Brain pericyte (primary cell): ENCODE measurements around the gene NTPCR.

ENCODE experiments used
- DNase-seq: peaks from one replicate; pipeline ENCODE4 v3.0.0-alpha.2; 2012; ENCODE audit warnings: low read depth, low spot score

NTPCR gene

DNA sequence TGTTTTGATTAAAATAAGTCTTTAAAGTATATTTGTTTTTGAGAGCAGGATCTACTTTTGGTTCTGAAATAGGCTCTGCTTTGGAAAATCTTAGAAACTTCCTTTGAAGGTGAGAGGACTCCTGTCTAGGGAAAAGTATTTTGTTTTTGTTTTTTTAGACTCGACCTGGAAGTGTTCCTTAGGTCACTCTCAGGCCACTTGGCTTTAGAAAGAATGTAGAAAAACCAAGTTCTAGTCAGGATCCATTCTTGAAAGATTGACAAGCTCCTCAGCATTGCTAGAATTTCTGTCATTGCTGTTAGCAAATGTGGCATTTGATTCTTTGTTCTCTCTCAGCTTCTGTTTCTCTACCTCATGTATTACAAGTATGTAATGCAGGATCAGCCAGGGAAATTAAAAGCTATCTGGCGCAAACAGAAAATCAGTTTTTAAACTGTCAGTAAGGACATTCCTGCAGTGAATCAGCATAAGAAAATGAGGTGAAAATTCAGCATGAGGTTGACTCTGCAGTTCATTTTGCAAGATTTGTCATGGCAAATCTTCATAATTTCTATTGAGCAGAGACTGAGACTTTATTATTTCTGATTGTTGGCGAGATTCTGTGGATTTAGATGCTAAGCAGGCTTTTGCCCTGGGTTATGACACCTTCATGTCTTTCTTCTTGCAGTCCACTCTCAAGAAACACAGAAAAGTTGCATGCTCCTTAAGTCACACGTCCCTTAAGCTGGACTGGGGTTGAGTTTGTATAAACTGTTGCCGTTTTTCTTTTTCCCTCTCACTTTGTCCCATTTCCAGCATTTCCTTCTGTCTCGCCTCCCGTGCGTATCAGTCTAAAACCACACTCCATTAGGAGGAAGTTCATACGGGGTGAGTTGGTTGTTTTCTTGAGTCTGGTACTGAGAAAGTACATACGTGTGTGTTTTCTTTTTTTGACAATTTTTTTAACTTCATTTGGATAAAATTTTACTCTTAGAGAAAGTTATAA lies 12.6 kb downstream of the NTPCR start:
- no peak for DNase-seq

DNA sequence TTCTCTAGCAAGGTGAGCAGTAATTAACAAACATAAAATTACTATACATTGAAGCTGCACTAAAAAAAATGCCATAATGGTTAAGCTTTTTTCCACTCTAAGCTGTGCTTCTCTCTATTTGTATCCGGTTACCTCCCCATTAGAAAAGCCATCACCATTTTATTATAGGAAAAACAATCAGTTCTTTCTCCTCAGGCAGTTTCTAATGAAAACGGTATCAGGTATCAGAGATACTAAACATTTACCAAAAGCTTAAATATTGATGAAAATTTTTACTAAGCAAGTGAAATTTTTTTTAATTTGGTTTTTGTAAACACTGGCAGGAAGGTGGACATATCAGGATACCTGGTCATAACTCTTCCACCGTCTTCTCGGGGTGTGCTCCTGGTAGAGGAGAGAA lies 14.2 kb downstream of the NTPCR start:
- no peak for DNase-seq

DNA sequence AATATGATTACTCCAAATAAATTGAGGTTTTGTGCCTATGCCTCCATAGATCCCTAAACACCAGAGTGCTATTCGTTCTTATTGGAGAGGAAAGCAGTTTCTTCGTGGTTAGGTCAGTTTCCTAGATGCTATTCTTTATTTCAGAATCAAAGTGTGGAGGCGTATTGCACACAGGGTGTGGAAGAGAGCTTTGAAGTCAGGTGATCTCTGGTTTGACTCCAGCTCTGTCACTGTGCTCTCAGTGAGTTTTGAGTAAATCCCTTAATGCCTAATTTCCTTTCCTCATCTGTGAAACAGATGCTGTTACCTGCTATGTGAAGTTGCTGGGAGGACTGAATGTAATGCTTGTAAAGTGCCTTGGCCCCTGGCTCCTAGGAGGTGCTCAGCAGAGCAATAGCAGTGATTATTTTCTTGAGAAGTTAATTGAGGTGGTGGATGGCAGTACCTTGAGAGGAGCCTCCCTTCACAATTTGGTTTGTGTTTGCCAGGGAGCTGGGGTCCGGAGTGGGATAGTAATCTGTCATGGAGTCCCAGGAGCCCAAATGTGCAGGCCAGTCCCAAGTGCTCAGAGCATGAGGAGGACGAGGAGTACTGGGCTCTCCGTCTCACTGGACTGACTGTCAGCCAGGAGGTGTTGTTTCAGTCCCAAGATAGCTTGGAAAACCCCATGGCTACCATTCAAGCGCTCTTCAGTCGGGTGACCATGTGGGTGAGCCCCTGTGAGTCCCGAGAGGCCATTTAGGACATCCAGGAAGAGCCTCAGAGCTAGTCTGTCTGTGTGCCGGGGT lies 14.9 kb downstream of the NTPCR start:
- no peak for DNase-seq

DNA sequence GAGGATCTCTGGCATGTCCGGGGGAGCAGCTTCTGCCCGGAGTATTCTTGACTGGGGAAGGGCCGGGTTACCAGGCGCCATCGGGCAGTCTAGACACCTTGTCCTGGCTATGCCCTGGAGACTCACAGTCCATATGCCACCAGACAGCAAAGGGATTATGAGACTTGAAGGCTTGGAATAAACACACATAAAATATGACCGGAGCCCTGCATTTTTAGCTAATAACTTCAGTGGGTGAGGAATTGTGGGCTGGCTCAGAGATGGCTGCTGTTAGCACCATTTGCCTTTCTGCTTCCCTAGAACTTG lies 15.5 kb downstream of the NTPCR start:
- DNase-seq = no peak

DNA sequence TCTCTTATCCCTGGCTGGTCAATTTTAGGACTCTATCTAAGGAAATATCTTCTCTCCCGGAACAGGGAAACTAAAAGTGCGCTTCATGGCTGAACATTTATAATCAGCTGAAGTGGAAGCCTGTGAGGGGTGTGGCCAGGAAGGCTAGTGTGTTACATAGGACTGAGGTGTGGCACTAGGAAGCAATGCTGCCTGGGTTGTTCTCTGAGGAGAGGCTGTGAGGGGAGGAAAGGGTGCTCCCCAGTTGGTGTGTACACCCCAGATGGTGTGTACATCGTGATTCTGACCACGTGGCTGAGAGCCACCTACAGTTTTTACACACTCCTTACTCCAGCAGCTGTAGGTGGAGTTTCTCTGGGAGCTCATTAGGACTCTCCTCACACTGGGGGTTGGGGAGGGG lies 16.3 kb downstream of the NTPCR start:
- DNase-seq = no peak

DNA sequence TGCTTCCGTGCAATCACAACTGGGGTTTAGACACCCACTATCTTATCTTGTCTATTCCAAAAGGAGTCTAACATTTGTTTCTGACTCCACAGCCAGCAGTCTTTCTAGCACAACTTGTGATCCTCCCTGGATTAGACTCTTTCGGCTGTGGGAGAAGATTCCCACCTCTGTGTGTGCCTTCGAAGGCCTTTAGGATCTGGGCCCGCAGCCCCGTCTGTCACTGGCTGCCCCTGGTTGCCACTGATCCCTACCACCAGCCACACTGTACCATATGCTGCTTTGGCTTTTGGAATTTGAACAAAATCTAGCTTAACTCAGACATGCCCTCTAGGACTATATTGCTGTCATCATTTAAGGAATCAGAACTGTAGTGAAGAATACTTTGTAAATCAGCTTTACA lies 18.0 kb downstream of the NTPCR start:
- DNase-seq = no peak

DNA sequence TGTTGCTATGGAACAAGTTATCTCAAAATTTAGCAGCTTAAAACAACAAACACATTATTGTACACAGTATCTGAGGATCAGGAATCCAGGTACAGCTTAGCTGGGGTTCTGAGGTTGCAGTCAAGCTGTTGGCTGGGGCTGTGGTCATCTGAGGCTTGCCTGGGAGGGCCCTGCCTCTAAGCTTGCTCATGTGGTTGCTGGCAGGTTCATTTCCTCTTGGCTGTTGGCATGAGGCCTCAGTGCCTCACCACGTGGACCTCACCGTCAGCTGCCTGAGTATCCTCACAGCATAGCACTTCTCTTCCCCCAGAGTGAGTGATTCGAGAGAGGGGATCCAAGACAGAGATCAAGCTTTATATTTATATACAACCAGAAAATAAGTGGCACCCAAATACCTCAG lies 18.6 kb downstream of the NTPCR start:
- no peak for DNase-seq

DNA sequence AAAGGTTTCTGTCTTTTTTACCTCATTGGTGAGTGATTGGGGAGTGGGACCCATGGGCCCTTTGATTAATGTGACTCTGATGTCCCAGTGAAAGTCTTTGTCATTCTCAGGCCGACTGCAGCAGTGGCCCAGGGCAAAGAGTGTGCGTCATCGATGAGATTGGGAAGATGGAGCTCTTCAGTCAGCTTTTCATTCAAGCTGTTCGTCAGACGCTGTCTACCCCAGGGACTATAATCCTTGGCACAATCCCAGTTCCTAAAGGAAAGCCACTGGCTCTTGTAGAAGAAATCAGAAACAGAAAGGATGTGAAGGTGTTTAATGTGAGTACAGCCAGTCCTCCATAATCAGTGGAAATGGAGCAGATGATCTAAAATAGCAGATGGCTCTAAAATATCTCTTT lies 19.4 kb downstream of the NTPCR start:
- no peak for DNase-seq

DNA sequence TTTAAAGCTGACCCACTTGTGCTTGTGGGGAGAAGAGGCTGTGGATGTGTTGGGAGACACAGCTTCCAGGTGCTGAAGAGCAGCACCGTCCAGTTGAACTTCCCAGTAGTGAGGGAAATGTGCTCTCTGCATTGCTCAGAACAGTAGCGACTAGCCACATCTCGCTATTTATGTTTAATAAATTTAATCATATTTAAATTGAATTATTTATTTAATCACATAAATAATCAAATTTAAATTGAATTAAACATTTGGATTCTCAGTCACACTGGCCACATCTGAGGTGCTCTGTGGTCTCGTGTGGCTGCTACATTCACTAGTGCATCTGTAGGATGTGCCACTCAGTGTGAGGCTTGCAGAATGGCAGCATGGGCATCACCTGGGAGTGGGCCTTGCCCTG lies 20.1 kb downstream of the NTPCR start:
- no peak for DNase-seq

DNA sequence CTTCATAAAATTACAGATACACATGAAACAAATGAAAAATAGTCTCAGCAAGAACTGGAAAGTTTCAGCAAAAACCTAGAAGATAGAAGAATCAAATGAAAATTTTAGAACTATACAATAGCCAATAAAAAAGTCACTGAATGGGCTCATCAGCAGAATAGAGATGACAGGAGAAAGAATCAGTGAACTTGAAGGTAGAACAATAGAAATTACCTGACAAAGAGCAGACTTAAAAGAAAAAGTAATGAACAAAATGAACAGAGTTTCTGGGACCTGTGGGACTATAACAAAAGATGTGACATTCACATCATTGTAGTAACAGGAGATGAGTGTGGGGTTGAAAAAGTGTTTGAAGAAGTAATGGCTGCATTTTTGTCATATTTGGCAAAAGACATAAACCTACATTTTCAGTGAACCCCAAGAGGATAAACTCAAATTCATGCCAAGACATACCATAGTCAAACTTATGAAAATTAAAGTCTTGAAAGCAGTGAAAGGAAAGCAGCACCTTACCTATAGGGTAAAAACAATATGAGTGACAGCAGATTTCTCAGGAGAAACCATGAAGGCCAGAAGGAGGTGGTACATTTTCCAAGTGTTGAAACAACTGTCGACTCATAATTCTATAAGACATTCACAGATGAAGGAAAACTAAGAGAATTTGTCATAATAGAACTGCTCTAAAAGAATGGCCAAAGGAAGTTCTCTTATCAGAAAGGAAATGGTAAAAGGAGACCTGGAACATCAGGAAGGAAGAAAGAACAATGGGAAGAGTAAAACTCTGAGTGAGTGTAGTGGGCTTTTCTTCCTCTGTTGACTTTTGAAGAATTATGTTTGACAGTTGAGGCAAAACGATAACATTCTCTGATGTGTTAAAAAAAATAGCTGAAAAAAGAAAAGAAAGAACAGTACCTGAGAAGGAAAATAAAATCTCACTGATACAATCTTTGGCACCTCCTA lies 23.5 kb downstream of the NTPCR start:
- DNase-seq = no peak

DNA sequence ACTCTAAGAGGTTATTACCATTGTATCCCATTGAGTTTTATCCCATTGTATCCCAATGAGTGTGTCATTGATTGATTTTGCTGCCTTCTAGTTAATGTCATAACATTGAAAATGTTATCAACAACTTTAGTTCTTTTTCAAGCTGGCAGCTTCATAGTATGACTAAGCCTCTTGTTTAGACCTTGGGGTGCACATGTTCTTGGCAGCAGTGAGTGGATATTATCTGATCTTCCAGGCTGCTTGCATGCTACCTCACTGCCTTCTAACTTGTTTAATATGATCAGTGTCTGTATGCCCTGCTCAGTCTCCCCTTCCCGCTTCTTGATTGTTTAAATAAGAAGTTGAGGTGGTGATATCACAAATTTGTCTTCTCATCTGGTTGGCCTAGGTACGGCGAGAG lies 24.6 kb downstream of the NTPCR start:
- no peak for DNase-seq

DNA sequence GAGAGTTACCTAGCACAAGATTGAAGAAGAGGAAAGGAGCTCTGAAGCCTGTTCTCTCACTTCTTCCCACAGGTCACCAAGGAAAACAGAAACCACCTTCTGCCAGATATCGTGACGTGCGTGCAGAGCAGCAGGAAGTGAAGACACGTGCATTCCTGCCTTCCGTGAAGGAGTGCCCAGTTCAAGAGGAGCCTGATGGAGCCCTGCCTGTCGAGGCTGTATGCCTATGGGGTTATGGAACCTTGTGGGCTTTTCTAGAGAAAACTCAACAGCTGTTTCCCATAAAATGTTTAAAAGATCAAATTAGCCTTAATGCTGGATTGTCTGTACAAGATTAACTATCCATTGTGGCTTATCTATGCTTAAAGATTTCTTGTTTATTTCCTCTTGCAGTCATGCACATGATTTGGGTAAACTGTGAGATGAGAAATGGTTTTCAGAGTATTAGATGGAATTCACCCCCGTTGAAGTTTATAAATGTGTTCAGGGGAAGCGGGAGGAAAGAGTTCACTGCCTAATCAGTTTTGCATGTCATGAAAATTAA lies 27.8 kb downstream of the NTPCR start:
- no peak for DNase-seq

DNA sequence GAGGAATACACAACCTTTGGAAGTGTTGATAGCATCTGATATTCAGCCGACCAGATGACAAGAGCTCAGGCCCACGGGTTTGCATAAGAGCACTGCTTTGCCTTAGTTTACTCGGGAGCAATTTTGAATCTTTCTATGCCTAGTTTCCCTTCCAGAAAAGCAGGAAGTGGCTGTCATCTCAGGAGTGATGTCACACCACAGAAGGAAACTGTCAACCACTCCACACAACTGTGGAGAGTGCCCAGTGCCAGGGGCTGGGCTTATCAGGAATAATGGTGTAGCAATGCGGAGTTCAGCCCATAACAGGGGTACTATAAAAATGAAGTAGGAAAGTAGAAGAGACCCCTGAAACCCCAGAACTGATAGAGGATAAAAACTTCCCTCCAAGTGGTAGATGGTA lies 28.4 kb downstream of the NTPCR start:
- DNase-seq = no peak

DNA sequence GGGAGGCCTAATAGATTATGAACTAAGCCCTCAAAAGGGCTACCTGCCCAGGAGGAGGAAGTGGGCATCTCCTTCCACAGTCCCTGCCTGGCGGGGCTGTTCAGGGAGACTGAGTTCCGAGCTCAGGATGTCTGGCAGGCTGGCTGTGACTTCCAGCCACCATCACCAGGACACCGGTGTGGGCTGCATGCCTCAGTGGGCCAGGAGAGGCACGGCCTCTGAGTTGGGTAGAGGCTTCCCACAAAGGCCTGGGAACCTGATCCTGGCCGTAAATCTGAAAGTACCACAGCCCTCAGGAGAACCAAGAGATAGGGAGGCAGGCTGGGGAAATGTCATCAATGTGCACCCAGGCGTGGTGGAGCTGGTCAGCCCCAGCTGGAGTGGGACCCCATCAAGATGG lies 29.1 kb downstream of the NTPCR start:
- no peak for DNase-seq

DNA sequence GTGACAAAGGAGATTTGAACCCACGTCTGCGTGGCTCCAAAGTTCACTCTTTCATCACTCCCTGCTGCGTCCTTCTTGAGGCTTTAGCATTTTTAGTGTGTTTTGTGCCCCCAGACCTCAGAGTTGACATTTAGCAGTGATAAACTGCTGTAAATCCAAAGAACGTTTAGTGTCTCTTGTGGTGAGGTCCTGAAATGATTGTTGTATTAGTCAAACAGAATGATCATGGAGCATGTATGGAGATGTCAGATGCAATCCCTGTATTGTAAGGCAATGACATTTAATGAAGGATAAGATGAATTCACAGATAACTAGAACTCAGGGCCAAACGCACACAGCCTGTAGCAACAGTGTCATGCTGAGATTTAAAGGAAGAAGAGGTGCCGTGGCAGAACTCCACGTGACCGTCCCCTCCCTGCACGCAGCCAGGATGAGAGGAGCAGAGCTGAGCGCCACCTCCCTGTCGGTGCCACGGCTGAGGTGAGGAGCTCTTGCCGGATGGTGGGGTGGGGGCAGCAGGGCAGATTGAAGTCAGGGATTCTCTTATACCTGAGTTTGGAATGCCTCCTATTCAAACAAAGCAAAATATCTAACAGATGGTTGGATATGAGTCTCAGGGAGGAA lies 30.1 kb downstream of the NTPCR start:
- DNase-seq = no peak

DNA sequence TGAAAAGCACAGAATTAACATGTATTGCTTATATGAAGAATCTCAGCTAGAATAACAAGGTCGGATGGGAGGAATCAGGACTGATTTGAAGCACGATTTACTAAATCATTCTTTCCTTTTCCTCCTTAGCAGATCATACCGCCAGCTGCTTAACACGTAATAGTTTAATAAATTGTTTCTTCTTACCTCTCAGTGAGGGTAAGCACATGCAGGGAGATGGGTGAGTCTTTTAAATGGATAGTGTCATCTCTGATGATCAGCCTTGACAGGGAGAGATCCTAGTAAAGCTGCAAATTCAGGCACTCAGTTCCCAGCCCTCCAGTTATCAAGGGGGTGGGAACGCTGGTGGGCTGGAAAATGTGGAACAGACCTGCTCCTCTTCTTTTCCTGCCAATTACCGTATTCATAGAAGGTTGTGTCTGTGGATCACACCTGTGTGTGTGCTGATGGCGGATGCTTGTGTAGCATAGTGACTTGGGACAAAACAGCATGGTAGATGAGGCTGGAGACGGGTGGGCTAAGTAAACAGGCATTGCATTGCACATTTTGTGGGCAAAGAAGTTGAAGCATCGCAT lies 30.7 kb downstream of the NTPCR start:
- no peak for DNase-seq

DNA sequence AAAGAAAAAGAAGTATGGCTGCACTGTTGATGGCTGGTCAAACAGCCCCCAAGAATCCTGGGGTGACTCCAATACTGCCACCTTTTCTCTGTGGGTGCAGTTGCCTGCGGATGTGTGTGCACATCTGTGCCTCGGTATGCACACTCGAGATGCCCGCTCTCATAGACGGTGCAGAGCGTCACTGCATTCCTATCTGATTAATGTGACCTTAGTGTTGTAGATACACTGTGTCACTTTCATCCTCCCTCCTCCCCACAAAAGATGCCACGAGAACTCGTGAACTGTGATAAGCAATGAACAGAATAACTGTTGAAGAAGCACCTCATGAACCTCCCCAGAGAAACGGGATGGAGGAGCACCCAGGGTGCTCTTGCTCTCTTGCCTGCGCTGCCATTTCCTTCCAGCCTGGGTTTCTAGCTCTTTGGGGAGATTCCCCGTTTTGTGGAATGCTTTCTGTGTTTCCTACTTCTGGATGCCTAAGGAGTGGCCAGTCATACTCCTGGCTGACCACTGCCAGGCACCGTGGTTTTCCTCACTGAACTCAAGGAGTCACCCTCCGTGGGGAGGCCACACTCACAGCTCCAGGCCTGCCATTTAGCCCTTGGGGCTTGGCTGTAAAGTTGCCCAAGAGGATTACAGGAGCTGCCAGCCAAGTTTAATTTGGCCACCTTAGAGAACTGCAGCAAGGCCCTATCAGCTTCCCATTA lies 32.0 kb downstream of the NTPCR start:
- no peak for DNase-seq

DNA sequence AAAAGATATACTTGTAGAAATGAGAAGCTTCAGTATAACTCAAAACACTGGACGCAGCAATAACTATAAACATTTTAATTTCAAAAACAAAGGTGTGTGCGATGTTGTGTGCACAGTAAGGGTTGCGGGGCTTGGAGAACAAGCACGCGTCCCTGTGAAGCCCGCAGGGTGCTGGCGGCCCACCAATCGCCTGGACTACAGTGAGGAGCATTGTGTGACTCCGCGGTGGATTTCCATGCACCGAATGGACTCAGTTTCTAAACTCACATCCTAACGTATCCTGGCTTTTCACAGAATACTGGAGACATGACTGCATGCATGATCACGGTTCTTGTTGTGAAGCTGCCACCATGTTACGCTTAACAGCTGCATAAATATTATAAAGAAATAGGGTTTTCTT lies 33.0 kb downstream of the NTPCR start:
- no peak for DNase-seq

DNA sequence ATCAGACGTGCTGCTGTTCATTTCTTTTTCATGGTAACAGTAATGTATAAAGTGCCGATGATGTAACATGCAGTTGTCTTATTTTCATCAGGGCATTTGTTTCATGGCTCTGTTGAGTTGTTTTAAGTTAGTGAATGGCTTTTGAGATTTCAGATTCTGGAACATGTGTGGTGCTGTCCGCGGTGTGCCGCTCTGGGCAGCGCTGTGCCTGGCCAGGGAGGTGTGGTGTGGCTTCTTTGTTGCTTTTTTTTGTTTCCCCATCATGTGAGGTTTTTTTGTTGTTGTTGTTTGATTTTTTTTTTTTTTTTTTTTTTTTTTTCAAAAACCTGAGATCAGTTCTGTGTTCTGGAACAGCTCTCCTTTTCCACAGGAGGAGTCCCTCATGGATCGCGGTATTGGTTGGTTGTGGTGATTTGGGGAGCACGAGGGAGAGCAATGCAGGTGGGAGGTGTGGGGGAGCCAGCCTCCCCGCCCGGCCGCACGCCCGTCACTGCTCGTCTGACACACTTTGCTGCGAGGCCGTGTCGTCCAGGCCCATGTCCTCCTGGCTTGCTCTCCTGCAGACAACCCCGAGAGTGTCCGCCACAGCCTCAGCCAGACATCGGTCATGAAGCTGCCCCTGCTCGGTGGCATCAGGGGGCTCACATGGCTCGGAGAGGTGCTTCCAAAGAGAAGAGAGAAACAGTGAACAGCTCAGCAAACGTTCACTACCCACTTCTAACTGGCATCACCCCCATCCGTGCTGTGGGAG lies 33.6 kb downstream of the NTPCR start:
- no peak for DNase-seq
